Subcutaneous adipose tissue (tissue), 4 donors: ENCODE results near the gene VRTN. TPM values are rescaled to one million over a fixed set of nuclear protein-coding genes. Genes with fewer than 3 reads are reported as not detected.

ENCODE experiments used
- CTCF ChIP-seq: fragments of 450-650 bp; IDR thresholded peaks from one replicate; pipeline ENCODE4 v1.5.1; 2016; ENCODE audit warnings: low read depth, mild to moderate bottlenecking, control low read depth, antibody characterized with exemption, moderate library complexity
- total RNA-seq, 4 donors: library from RNA; depleted of rRNA; stranded (reverse); fragments of >200 nt; gene quantifications; one replicate each; pipeline ENCODE4 v1.1.0, GENCODE V29; 2016

VRTN gene
- not detected for total RNA-seq

GRCh38 chr14:74348241-74348734 lies at the start of gene VRTN:
Gene VRTN (plus strand): TSS chr14:74348471. CDS start chr14:74356784, 8,313 bp downstream.
- no peak for TF ChIP-seq CTCF

GRCh38 chr14:74299061-74299545 lies 49.2 kb upstream of the VRTN start:
- TF ChIP-seq CTCF = no peak

- no peak for TF ChIP-seq CTCF
Measured at GRCh38 chr14:74301594-74302151, 46.6 kb upstream of the VRTN start.

GRCh38 chr14:74302152-74302628 lies 46.1 kb upstream of the VRTN start:
- TF ChIP-seq CTCF = no peak

- TF ChIP-seq CTCF = no peak
Measured at GRCh38 chr14:74302634-74303569, 45.4 kb upstream of the VRTN start, which contains the start of gene ABCD4. Gene ABCD4 (minus strand): TSS chr14:74302934. CDS start chr14:74302912, 22 bp downstream.

GRCh38 chr14:74308695-74309094 lies 39.6 kb upstream of the VRTN start:
- no peak for TF ChIP-seq CTCF
